ENCODE results near the gene CACNB2.

DNA sequence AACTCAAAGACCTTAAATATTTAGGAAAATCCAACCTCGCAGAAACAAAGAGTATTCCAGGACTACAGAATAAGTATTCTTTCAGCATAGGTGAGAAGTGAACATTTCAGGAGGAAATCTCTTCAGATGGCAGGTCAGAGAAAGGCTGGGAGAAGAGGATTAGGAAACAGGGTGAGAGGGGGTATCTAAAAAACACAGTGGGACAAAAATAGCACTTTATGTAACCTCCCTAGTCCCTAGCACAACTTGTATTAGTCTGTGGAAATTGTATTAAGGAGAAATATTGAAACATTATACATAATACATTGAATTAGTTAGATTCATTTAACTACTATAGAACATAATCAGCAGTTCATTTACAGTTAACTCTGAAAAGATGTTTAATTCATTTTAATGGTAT lies 192.3 kb downstream of the CACNB2 start:
- TF ChIP-seq POLR2AphosphoS5 (IDR thresholded peaks at IDR 0.05) (no peak), POLR2A (IDR thresholded peaks at IDR 0.05) (no peak)
- TF ChIP-seq, protein P1, sequence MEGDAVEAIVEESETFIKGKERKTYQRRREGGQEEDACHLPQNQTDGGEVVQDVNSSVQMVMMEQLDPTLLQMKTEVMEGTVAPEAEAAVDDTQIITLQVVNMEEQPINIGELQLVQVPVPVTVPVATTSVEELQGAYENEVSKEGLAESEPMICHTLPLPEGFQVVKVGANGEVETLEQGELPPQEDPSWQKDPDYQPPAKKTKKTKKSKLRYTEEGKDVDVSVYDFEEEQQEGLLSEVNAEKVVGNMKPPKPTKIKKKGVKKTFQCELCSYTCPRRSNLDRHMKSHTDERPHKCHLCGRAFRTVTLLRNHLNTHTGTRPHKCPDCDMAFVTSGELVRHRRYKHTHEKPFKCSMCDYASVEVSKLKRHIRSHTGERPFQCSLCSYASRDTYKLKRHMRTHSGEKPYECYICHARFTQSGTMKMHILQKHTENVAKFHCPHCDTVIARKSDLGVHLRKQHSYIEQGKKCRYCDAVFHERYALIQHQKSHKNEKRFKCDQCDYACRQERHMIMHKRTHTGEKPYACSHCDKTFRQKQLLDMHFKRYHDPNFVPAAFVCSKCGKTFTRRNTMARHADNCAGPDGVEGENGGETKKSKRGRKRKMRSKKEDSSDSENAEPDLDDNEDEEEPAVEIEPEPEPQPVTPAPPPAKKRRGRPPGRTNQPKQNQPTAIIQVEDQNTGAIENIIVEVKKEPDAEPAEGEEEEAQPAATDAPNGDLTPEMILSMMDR (IDR thresholded peaks at IDR 0.05): no peak

Data from gastroesophageal sphincter (tissue), 3 donors.